ENCODE data around the gene ISG20.

DNA sequence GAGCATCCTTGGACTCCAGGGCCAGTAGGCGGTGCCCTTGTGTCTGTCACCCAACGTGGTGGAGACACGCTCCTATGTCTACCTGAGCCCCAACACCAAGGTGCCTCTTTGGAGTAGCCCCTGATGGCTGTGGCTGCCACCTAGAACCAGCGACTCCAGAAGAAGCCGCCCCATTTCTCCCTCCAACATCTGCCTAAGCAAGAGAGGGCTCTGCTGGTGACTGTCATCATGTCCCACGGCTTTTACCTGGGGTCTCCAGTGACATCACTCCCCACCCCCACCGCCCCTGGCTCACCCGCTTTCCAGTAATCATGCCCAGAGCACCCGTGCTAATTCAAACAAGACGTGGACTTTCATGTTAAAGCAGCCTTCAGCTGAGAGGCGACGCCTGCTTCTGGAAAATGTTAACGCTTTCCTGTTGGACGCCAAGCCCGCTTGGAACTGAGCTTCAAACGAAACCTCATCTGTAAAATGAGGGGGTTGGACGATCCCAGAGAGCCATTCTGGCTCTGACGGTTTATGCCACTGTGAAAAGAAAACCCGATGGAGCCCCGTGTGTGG is 57.0 kb downstream of the ISG20 start:
- TF ChIP-seq, protein P1, sequence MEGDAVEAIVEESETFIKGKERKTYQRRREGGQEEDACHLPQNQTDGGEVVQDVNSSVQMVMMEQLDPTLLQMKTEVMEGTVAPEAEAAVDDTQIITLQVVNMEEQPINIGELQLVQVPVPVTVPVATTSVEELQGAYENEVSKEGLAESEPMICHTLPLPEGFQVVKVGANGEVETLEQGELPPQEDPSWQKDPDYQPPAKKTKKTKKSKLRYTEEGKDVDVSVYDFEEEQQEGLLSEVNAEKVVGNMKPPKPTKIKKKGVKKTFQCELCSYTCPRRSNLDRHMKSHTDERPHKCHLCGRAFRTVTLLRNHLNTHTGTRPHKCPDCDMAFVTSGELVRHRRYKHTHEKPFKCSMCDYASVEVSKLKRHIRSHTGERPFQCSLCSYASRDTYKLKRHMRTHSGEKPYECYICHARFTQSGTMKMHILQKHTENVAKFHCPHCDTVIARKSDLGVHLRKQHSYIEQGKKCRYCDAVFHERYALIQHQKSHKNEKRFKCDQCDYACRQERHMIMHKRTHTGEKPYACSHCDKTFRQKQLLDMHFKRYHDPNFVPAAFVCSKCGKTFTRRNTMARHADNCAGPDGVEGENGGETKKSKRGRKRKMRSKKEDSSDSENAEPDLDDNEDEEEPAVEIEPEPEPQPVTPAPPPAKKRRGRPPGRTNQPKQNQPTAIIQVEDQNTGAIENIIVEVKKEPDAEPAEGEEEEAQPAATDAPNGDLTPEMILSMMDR (optimal IDR thresholded peaks at IDR 0.05 in 1 of 3, IDR thresholded peaks at IDR 0.05 in 1 of 3, conservative IDR thresholded peaks at IDR 0.05 in 1 of 3; ENCODE audit: extremely low read depth in 1 of 3, insufficient read depth in 2 of 3, low read length in 3 of 3) = no peak
- no peak for TF ChIP-seq EZH2 (IDR thresholded peaks at IDR 0.05; ENCODE audit: low read length)

All from keratinocyte (primary cell).